ENCODE data around the gene TRDMT1. TPM values are rescaled to one million over a fixed set of nuclear protein-coding genes. Genes with fewer than 3 reads are reported as not detected.

Gene TRDMT1
- total RNA-seq, 2 experiments from 2014 or later, result 10.4 to 12.2 TPM

GRCh38 chr10:17179002-17179401 is 22.5 kb downstream of the TRDMT1 start:
- Histone ChIP-seq H3K27ac (ENCODE audit: low read depth, low read length, poor library complexity, severe bottlenecking) (no peak overlapping the region), H4K20me1 (ENCODE audit: insufficient read depth, low read length) (no peaks in the 10 kb centered on the region), H3K4me1 (ENCODE audit: insufficient read depth, low read length, poor library complexity, severe bottlenecking) (no peaks in the 10 kb centered on the region), H3K79me2 (ENCODE audit: insufficient read depth, low read depth, low read length) (no peaks in the 10 kb centered on the region), H3K4me3 (ENCODE audit: low read depth, low read length, poor library complexity, severe bottlenecking) (no peak overlapping the region), H3K9me3 (ENCODE audit: low read length) (no peaks in the 10 kb centered on the region), H3K9me2 (ENCODE audit: insufficient read depth, low read length) (no peaks in the 10 kb centered on the region), H2AFZ (ENCODE audit: low read length) (no peak overlapping the region), H3K4me2 (ENCODE audit: low read length) (no peak overlapping the region), H3K36me3 (ENCODE audit: insufficient read depth, low read length) (no peaks in the 10 kb centered on the region)
- POLR2A ChIA-PET, result interaction anchor here (0.7 kb wide), 1 partner anchor 1646 kb away, joined by 5 read pairs; no protein-coding TSS in a partner anchor
- CTCF ChIA-PET (ENCODE audit: unreplicated experiment), result no interaction called here
- intact Hi-C loops (cut with micrococcal nuclease; ENCODE audit: unreplicated experiment), result no loop called here
- TF ChIP-seq, protein P1, sequence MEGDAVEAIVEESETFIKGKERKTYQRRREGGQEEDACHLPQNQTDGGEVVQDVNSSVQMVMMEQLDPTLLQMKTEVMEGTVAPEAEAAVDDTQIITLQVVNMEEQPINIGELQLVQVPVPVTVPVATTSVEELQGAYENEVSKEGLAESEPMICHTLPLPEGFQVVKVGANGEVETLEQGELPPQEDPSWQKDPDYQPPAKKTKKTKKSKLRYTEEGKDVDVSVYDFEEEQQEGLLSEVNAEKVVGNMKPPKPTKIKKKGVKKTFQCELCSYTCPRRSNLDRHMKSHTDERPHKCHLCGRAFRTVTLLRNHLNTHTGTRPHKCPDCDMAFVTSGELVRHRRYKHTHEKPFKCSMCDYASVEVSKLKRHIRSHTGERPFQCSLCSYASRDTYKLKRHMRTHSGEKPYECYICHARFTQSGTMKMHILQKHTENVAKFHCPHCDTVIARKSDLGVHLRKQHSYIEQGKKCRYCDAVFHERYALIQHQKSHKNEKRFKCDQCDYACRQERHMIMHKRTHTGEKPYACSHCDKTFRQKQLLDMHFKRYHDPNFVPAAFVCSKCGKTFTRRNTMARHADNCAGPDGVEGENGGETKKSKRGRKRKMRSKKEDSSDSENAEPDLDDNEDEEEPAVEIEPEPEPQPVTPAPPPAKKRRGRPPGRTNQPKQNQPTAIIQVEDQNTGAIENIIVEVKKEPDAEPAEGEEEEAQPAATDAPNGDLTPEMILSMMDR (conservative IDR thresholded peaks at IDR 0.05; ENCODE audit: low read length), result no peak
- TF ChIP-seq EZH2phosphoT487 (IDR thresholded peaks at IDR 0.05; ENCODE audit: borderline replicate concordance, low read depth, low read length), result no peak
- no TSS peak for BruUV-seq (replicated peaks)
- no peak for DNase-seq (ENCODE audit: low spot score)

DNA sequence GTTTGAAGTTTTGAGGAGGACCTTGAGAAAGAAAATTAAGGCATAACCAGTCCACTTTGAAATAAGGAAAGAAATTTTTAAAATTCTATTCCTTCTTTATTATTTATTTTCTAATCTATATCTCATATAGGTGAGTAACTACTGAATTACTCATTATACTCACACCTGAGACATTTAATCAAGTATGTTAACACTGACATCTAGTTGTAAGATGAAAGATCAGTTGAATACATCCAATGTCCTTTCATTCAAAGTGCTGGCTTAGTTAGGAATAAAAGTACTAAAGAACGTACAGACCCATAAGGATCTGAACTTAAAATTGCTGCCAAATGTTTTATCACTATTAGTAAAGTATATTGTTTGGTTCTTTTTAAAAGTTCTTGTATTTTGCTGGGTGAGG is 23.5 kb downstream of the TRDMT1 start:
- Histone ChIP-seq H3K79me2 (ENCODE audit: insufficient read depth, low read depth, low read length) (no peaks in the 10 kb centered on the region), H3K9me2 (ENCODE audit: insufficient read depth, low read length) (no peaks in the 10 kb centered on the region), H4K20me1 (ENCODE audit: insufficient read depth, low read length) (no peaks in the 10 kb centered on the region), H3K27ac (ENCODE audit: low read depth, low read length, poor library complexity, severe bottlenecking) (no peak overlapping the region), H3K9me3 (ENCODE audit: low read length) (no peaks in the 10 kb centered on the region), H3K4me3 (ENCODE audit: low read depth, low read length, poor library complexity, severe bottlenecking) (no peak overlapping the region), H3K4me1 (ENCODE audit: insufficient read depth, low read length, poor library complexity, severe bottlenecking) (no peaks in the 10 kb centered on the region), H3K36me3 (ENCODE audit: insufficient read depth, low read length) (no peaks in the 10 kb centered on the region), H2AFZ (ENCODE audit: low read length) (no peak overlapping the region), H3K4me2 (ENCODE audit: low read length) (no peak overlapping the region)
- BruUV-seq (replicated peaks), result no TSS peak
- no peak for DNase-seq (ENCODE audit: low spot score)
- CTCF ChIA-PET (ENCODE audit: unreplicated experiment), result no interaction called here
- intact Hi-C loops (cut with micrococcal nuclease; ENCODE audit: unreplicated experiment), result no loop called here
- no peak for TF ChIP-seq EZH2phosphoT487 (IDR thresholded peaks at IDR 0.05; ENCODE audit: borderline replicate concordance, low read depth, low read length)
- TF ChIP-seq, protein P1 (conservative IDR thresholded peaks at IDR 0.05; ENCODE audit: low read length), result no peak
- POLR2A ChIA-PET, result no interaction called here

DNA sequence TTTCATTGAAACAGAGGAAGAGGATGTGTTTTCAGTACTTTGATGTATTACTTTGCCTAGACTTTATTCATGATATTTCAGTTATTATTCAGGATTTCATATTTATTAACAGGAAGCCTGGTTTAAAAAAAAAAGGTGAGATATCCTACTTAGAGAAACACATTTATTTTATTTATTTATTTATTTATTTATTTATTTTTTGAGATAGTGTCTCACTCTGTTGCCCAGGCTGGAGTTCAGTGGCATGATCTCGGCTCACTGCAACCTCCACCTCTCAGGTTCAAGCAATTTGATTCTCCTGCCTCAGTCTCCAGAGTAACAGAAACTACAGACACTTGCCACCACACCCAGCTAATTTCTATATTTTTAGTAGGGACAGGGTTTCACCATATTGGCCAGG is 24.5 kb downstream of the TRDMT1 start:
- H3K4me3 ChIP-seq (ENCODE audit: low read depth, low read length, poor library complexity, severe bottlenecking), result no peak overlapping the region
- DNase-seq (ENCODE audit: low spot score), result no peak
- intact Hi-C loops (cut with micrococcal nuclease; ENCODE audit: unreplicated experiment), result no loop called here
- POLR2A ChIA-PET, result no interaction called here
- no peak overlapping the region for H3K4me2 ChIP-seq (ENCODE audit: low read length)
- H3K9me3 ChIP-seq (ENCODE audit: low read length), result no peaks in the 10 kb centered on the region
- no peaks in the 10 kb centered on the region for H3K79me2 ChIP-seq (ENCODE audit: insufficient read depth, low read depth, low read length)
- H3K36me3 ChIP-seq (ENCODE audit: insufficient read depth, low read length), result no peaks in the 10 kb centered on the region
- H3K27ac ChIP-seq (ENCODE audit: low read depth, low read length, poor library complexity, severe bottlenecking), result no peak overlapping the region
- no peak overlapping the region for H2AFZ ChIP-seq (ENCODE audit: low read length)
- no peak for TF ChIP-seq EZH2phosphoT487 (IDR thresholded peaks at IDR 0.05; ENCODE audit: borderline replicate concordance, low read depth, low read length)
- CTCF ChIA-PET (ENCODE audit: unreplicated experiment), result no interaction called here
- BruUV-seq (replicated peaks), result no TSS peak
- H3K4me1 ChIP-seq (ENCODE audit: insufficient read depth, low read length, poor library complexity, severe bottlenecking), result no peaks in the 10 kb centered on the region
- H3K9me2 ChIP-seq (ENCODE audit: insufficient read depth, low read length), result no peaks in the 10 kb centered on the region
- H4K20me1 ChIP-seq (ENCODE audit: insufficient read depth, low read length), result no peaks in the 10 kb centered on the region
